COLO668 (cell line): Measurements from ENCODE around the gene PPP3CA.

Experiments
- DNase-seq: peaks from one replicate; lab custom pipeline; 2025; ENCODE audit not compliant: unreplicated experiment; lab: John Stamatoyannopoulos, UW

PPP3CA gene

GRCh38 chr4:101065346-101065745 lies 282.0 kb downstream of the PPP3CA start:
- no peak for DNase-seq

- DNase-seq, result no peak
These were observed 282.7 kb downstream of the PPP3CA start for GRCh38 chr4:101064541-101065180.

- DNase-seq, result no peak
These were observed 291.9 kb downstream of the PPP3CA start for GRCh38 chr4:101055392-101055791.

- no peak for DNase-seq
These were observed 296.5 kb downstream of the PPP3CA start for GRCh38 chr4:101050837-101051205.

- DNase-seq, result no peak
These were observed 297.1 kb downstream of the PPP3CA start for GRCh38 chr4:101050088-101050836.

- no peak for DNase-seq
These were observed 297.8 kb downstream of the PPP3CA start for GRCh38 chr4:101049549-101050001.

GRCh38 chr4:101044766-101045165 lies 302.6 kb downstream of the PPP3CA start:
- no peak for DNase-seq

- no peak for DNase-seq
These were observed 304.5 kb downstream of the PPP3CA start for GRCh38 chr4:101042847-101043246.

GRCh38 chr4:101040776-101041175 lies 306.6 kb downstream of the PPP3CA start:
- DNase-seq, result no peak

GRCh38 chr4:101039367-101039766 lies 308.0 kb downstream of the PPP3CA start:
- DNase-seq, result no peak

- no peak for DNase-seq
These were observed 309.4 kb downstream of the PPP3CA start for GRCh38 chr4:101037938-101038413.

- DNase-seq, result no peak
These were observed 310.1 kb downstream of the PPP3CA start for GRCh38 chr4:101037249-101037648.

GRCh38 chr4:101035487-101035886 lies 311.8 kb downstream of the PPP3CA start:
- DNase-seq, result no peak

- no peak for DNase-seq
These were observed 313.3 kb downstream of the PPP3CA start for GRCh38 chr4:101033986-101034385.

- no peak for DNase-seq
These were observed 314.8 kb downstream of the PPP3CA start for GRCh38 chr4:101032541-101032940.

GRCh38 chr4:101031971-101032370 lies 315.4 kb downstream of the PPP3CA start:
- no peak for DNase-seq

- no peak for DNase-seq
These were observed 318.4 kb downstream of the PPP3CA start for GRCh38 chr4:101028886-101029285.

- no peak for DNase-seq
These were observed 319.6 kb downstream of the PPP3CA start for GRCh38 chr4:101027721-101028120.

GRCh38 chr4:101025755-101026154 lies 321.6 kb downstream of the PPP3CA start:
- DNase-seq, result no peak

- DNase-seq, result no peak
These were observed 324.9 kb downstream of the PPP3CA start for GRCh38 chr4:101022151-101023024.

- no peak for DNase-seq
These were observed 326.4 kb downstream of the PPP3CA start for GRCh38 chr4:101020956-101021355.
